A549 (cell line): ENCODE results near the gene OGDHL. TPM values are rescaled to one million over a fixed set of nuclear protein-coding genes. Genes with fewer than 3 reads are reported as not detected.

Source experiments
- ATAC-seq, 2 experiments: fragments of 200-7000 bp in 1 of 2; fragments of >200 bp in 1 of 2; cut with Nextera tagmentation in 1 of 2; cut with Tn5 transposase in 1 of 2; 3 replicates each; pipeline versions ENCODE4 v1.8.0 to v1.9.1; 2018 to 2020; ENCODE audit warnings: mild to moderate bottlenecking in 1 of 2, moderate library complexity in 1 of 2
- CTCF ChIA-PET: fragments of 300-600 bp; sonication (Branson Sonifier 250); formaldehyde crosslinking; extraction: SDS; loops from one replicate; lab custom pipeline; 2021; ENCODE audit warnings: antibody characterized with exemption, inconsistent platforms; lab: Yijun Ruan, JAX
- POLR2A ChIA-PET: fragments of 350-600 bp; formaldehyde crosslinking; extraction: SDS; loops from one replicate; lab custom pipeline; 2021; ENCODE audit warnings: antibody characterized with exemption, inconsistent platforms; lab: Yijun Ruan, JAX
- DNase-seq, 2 experiments: peaks; one replicate each; pipeline versions ENCODE4 v3.0.0 to v3.0.0-alpha.2; 2011 to 2016; ENCODE audit warnings: low read depth in 1 of 2, low spot score in 1 of 2
- FAIRE-seq: peaks from 2 replicates; lab custom pipeline; 2011; peaks lifted over from hg19 to GRCh38; lab: Jason Lieb, UNC
- H3K27ac ChIP-seq, 2 experiments: fragments of >200 bp; sonication (Bioruptor Twin); formaldehyde crosslinking; 3 replicates each; pipeline ENCODE4 v1.5.1; 2016 to 2017
- H3K4me1 ChIP-seq: fragments of >200 bp; sonication (Bioruptor Twin); formaldehyde crosslinking; 3 replicates; pipeline ENCODE4 v1.6.1; 2016
- H3K4me2 ChIP-seq: fragments of >200 bp; sonication (Bioruptor Twin); formaldehyde crosslinking; 3 replicates; pipeline ENCODE4 v1.6.1; 2016
- H3K4me3 ChIP-seq: fragments of >200 bp; sonication (Bioruptor Twin); formaldehyde crosslinking; 3 replicates; pipeline ENCODE4 v1.5.1; 2016
- H3K9me3 ChIP-seq: fragments of >200 bp; sonication (Bioruptor Twin); formaldehyde crosslinking; 3 replicates; pipeline ENCODE4 v1.6.1; 2016
- CBX8 ChIP-seq: fragments of 200-600 bp; sonication (generic); IDR thresholded peaks from 2 replicates; pipeline ENCODE4 v1.6.1; 2016
- EHMT2 ChIP-seq: fragments of 200-600 bp; sonication (generic); IDR thresholded peaks from 2 replicates; pipeline ENCODE4 v1.6.1; 2016; ENCODE audit warnings: antibody characterized with exemption, low read depth, mild to moderate bottlenecking, moderate library complexity
- HEYL ChIP-seq: fragments of 250-450 bp; sonication (Bioruptor Pico); IDR thresholded peaks from 2 replicates; pipeline ENCODE4 v1.8.0; 2021; ENCODE audit warnings: mild to moderate bottlenecking, moderate library complexity
- HOXA7 ChIP-seq: fragments of 250-450 bp; sonication (Bioruptor Pico); IDR thresholded peaks from 2 replicates; pipeline ENCODE4 v1.5.0; 2020; ENCODE audit warnings: mild to moderate bottlenecking, moderate library complexity
- JUN ChIP-seq, 2 experiments: fragments of >200 bp; sonication (Bioruptor Twin); formaldehyde crosslinking; IDR thresholded peaks; 2 replicates in 1 of 2; 3 replicates in 1 of 2; pipeline ENCODE4 v1.6.1; 2016 to 2017
- JUNB ChIP-seq: fragments of >200 bp; sonication (Bioruptor Twin); formaldehyde crosslinking; IDR thresholded peaks from 2 replicates; pipeline ENCODE4 v1.6.1; 2016
- NFE2L2 ChIP-seq: fragments of 150-350 bp; conservative IDR thresholded peaks from 2 replicates; pipeline ENCODE4 v1.6.1; 2014; ENCODE audit warnings: low read length
- PHF8 ChIP-seq: fragments of 200-600 bp; sonication (generic); IDR thresholded peaks from 2 replicates; pipeline ENCODE4 v1.6.1; 2016; ENCODE audit warnings: low read depth, mild to moderate bottlenecking, antibody characterized with exemption, moderate library complexity, borderline replicate concordance
- POLR2AphosphoS2 ChIP-seq: conservative IDR thresholded peaks from 2 replicates; pipeline ENCODE4 v1.6.1; 2012; ENCODE audit warnings: low read length, improper control_type of control experiment, inconsistent platforms
- RAD21 ChIP-seq, 2 experiments: fragments of >200 bp in 1 of 2; sonication (Bioruptor Twin) in 1 of 2; formaldehyde crosslinking in 1 of 2; IDR thresholded peaks in 1 of 2; conservative IDR thresholded peaks in 1 of 2; 2 replicates in 1 of 2; 3 replicates in 1 of 2; pipeline ENCODE4 v1.6.1; 2012 to 2018; ENCODE audit warnings: inconsistent platforms in 1 of 2
- RARB ChIP-seq: fragments of 250-450 bp; sonication (Bioruptor Pico); IDR thresholded peaks from 2 replicates; pipeline ENCODE4 v1.8.0; 2021; ENCODE audit warnings: mild to moderate bottlenecking, moderate library complexity
- RFX5 ChIP-seq: fragments of 450-650 bp; IDR thresholded peaks from 2 replicates; pipeline ENCODE4 v1.7.1; 2014; ENCODE audit warnings: antibody characterized with exemption, mild to moderate bottlenecking, moderate library complexity
- SMC3 ChIP-seq: fragments of >200 bp; sonication (Bioruptor Twin); formaldehyde crosslinking; IDR thresholded peaks from 3 replicates; pipeline ENCODE4 v1.6.1; 2018; ENCODE audit warnings: inconsistent platforms
- SREBF2 ChIP-seq: fragments of 450-650 bp; IDR thresholded peaks from 2 replicates; pipeline ENCODE4 v1.6.1; 2014; ENCODE audit warnings: mild to moderate bottlenecking, moderate library complexity
- WGBS: methylation state at CpG from one replicate; pipeline ENCODE4 v1.1.6; 2017; ENCODE audit errors: missing lambda C conversion rate; 5-methylcytosine and 5-hydroxymethylcytosine counted together
- polyA plus RNA-seq, 4 experiments: library from polyadenylated mRNA; depleted of rRNA in 3 of 4; stranded (reverse); fragments of >200 nt; fragmentation: RNase III in 1 of 4; extraction: RNeasy Plus Mini Kit Qiagen cat#74134 plus additional on column Dnase treatment in 1 of 4; gene quantifications; 2 replicates in 3 of 4; 3 replicates in 1 of 4; pipeline ENCODE4 v1.2.3, GENCODE V29; 2011 to 2017
- TF ChIP-seq, protein P1 (sequence below): fragments of 450-650 bp; IDR thresholded peaks from 2 replicates; pipeline ENCODE4 v1.6.1; 2014; ENCODE audit warnings: antibody characterized with exemption
- TF ChIP-seq, protein P2 (sequence below): fragments of 250-450 bp; sonication (Bioruptor Pico); IDR thresholded peaks from 2 replicates; pipeline ENCODE4 v1.5.0; 2021; ENCODE audit warnings: mild to moderate bottlenecking, moderate library complexity, borderline replicate concordance
- TF ChIP-seq, protein P3 (sequence below): fragments of >200 bp; sonication (Bioruptor Twin); formaldehyde crosslinking; IDR thresholded peaks from 2 replicates; pipeline ENCODE4 v1.6.1; 2016
- TF ChIP-seq, protein P4 (sequence below): IDR thresholded peaks from 2 replicates; pipeline ENCODE4 v1.6.1; 2012
- TF ChIP-seq, protein P5 (sequence below): fragments of 250-450 bp; sonication (Bioruptor Pico); IDR thresholded peaks from 2 replicates; pipeline ENCODE4 v1.5.0; 2020; ENCODE audit warnings: low read depth, mild to moderate bottlenecking, moderate library complexity
- TF ChIP-seq, protein P6 (sequence below): IDR thresholded peaks from 2 replicates; pipeline ENCODE4 v1.6.1; 2012
- TF ChIP-seq, protein P7 (sequence below): IDR thresholded peaks from 2 replicates; pipeline ENCODE4 v1.6.1; 2012; ENCODE audit warnings: low read depth, borderline replicate concordance
- TF ChIP-seq, protein P8 (sequence below): fragments of 200-600 bp; sonication (generic); IDR thresholded peaks from 2 replicates; pipeline ENCODE4 v1.6.1; 2016; ENCODE audit warnings: antibody characterized with exemption, mild to moderate bottlenecking, moderate library complexity

The OGDHL gene
- polyA plus RNA-seq, 2 of the 4 experiments (the other 2 are of a cell fraction), result 0.06 to 0.22 TPM

DNA sequence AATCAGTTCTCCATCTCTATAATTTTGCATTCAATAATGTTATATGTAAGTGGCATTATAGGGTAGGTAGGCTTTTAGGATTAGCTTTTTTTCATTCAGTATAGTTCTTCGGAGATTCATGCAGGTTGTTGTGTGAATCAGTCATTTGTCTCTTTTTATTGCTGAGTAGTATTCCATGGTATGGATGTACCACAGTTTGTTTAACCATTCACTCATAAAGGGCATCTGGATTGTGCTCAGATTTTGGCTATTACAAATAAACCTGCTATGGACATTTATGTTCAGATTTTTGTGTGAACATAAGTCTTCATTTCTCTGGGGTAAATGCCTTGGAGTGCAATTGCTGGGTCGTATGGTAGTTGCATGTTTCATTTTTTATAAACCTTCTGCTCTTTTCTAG is 4.4 kb upstream of the OGDHL start:
- no peak for FAIRE-seq
- no peak for DNase-seq
- ChIA-PET POLR2A (no interaction called here), CTCF (no interaction called here)
- TF ChIP-seq, protein P1, sequence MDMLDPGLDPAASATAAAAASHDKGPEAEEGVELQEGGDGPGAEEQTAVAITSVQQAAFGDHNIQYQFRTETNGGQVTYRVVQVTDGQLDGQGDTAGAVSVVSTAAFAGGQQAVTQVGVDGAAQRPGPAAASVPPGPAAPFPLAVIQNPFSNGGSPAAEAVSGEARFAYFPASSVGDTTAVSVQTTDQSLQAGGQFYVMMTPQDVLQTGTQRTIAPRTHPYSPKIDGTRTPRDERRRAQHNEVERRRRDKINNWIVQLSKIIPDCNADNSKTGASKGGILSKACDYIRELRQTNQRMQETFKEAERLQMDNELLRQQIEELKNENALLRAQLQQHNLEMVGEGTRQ, result no peak
- TF ChIP-seq, protein P2, sequence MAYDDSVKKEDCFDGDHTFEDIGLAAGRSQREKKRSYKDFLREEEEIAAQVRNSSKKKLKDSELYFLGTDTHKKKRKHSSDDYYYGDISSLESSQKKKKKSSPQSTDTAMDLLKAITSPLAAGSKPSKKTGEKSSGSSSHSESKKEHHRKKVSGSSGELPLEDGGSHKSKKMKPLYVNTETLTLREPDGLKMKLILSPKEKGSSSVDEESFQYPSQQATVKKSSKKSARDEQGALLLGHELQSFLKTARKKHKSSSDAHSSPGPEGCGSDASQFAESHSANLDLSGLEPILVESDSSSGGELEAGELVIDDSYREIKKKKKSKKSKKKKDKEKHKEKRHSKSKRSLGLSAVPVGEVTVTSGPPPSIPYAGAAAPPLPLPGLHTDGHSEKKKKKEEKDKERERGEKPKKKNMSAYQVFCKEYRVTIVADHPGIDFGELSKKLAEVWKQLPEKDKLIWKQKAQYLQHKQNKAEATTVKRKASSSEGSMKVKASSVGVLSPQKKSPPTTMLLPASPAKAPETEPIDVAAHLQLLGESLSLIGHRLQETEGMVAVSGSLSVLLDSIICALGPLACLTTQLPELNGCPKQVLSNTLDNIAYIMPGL (CRISPR knock-in tag), result no peak
- no peak for TF ChIP-seq NFE2L2
- TF ChIP-seq SMC3, result no peak
- TF ChIP-seq PHF8, result no peak
- TF ChIP-seq RFX5, result no peak
- TF ChIP-seq, protein P3, sequence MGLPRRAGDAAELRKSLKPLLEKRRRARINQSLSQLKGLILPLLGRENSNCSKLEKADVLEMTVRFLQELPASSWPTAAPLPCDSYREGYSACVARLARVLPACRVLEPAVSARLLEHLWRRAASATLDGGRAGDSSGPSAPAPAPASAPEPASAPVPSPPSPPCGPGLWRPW, result no peak
- no peak for TF ChIP-seq POLR2AphosphoS2
- no peak for TF ChIP-seq HEYL (CRISPR knock-in tag)
- no peak for TF ChIP-seq HOXA7 (CRISPR knock-in tag)
- no peak for TF ChIP-seq SREBF2
- TF ChIP-seq, protein P4, sequence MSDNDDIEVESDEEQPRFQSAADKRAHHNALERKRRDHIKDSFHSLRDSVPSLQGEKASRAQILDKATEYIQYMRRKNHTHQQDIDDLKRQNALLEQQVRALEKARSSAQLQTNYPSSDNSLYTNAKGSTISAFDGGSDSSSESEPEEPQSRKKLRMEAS, result no peak
- TF ChIP-seq, protein P5, sequence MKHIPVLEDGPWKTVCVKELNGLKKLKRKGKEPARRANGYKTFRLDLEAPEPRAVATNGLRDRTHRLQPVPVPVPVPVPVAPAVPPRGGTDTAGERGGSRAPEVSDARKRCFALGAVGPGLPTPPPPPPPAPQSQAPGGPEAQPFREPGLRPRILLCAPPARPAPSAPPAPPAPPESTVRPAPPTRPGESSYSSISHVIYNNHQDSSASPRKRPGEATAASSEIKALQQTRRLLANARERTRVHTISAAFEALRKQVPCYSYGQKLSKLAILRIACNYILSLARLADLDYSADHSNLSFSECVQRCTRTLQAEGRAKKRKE, result no peak
- no peak for TF ChIP-seq RARB (CRISPR knock-in tag)
- TF ChIP-seq RAD21 (conservative IDR thresholded peaks at IDR 0.05 in 1 of 2, IDR thresholded peaks at IDR 0.05 in 1 of 2), result no peak
- TF ChIP-seq, protein P6, sequence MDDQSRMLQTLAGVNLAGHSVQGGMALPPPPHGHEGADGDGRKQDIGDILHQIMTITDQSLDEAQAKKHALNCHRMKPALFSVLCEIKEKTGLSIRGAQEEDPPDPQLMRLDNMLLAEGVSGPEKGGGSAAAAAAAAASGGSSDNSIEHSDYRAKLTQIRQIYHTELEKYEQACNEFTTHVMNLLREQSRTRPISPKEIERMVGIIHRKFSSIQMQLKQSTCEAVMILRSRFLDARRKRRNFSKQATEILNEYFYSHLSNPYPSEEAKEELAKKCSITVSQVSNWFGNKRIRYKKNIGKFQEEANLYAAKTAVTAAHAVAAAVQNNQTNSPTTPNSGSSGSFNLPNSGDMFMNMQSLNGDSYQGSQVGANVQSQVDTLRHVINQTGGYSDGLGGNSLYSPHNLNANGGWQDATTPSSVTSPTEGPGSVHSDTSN, result no peak
- TF ChIP-seq JUNB, result no peak
- no peak for TF ChIP-seq JUN (IDR thresholded peaks at IDR 0.05)
- peaks cover 4% of the 10 kb centered on the region; the same call in 1 of the 3 replicates for H3K4me1 ChIP-seq
- no peak for ATAC-seq
- 5% methylated on average over 2 of the region's 2 CpGs for WGBS
- H3K4me2 ChIP-seq, result no peak overlapping the region
- H3K4me3 ChIP-seq, result no peak overlapping the region
- H3K9me3 ChIP-seq, result peaks cover 4% of the 10 kb centered on the region; the same call in 1 of the 3 replicates
- H3K27ac ChIP-seq, result no peak overlapping the region

DNA sequence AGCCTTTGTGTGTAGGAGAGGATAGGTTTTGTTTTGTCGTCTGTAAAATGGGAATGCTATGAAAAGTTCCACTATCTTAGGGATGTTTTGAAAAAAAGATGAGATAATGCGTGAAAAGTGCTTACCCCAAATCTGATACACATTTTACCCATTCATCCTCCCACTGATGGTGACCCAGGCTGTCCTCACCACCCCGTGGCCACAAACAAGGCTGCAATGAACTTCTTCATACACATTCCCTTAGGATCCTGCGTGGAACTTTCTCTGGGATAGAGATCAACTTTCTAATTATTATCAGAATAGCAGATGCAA is 399 bp upstream of the OGDHL start:
- WGBS, result 30% methylated on average over 4 of the region's 4 CpGs
- H3K9me3 ChIP-seq, result peaks cover 4% of the 10 kb centered on the region; the same call in 1 of the 3 replicates
- ATAC-seq (no peak), DNase-seq (no peak), FAIRE-seq (no peak)
- H3K4me2 ChIP-seq, result peak overlapping the region; percentile 98
- TF ChIP-seq CBX8 (no peak), EHMT2 (peak; percentile 93; the same call in 1 of the 2 replicates)
- TF ChIP-seq, protein P7, sequence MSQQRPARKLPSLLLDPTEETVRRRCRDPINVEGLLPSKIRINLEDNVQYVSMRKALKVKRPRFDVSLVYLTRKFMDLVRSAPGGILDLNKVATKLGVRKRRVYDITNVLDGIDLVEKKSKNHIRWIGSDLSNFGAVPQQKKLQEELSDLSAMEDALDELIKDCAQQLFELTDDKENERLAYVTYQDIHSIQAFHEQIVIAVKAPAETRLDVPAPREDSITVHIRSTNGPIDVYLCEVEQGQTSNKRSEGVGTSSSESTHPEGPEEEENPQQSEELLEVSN, result no peak
- TF ChIP-seq, protein P8, sequence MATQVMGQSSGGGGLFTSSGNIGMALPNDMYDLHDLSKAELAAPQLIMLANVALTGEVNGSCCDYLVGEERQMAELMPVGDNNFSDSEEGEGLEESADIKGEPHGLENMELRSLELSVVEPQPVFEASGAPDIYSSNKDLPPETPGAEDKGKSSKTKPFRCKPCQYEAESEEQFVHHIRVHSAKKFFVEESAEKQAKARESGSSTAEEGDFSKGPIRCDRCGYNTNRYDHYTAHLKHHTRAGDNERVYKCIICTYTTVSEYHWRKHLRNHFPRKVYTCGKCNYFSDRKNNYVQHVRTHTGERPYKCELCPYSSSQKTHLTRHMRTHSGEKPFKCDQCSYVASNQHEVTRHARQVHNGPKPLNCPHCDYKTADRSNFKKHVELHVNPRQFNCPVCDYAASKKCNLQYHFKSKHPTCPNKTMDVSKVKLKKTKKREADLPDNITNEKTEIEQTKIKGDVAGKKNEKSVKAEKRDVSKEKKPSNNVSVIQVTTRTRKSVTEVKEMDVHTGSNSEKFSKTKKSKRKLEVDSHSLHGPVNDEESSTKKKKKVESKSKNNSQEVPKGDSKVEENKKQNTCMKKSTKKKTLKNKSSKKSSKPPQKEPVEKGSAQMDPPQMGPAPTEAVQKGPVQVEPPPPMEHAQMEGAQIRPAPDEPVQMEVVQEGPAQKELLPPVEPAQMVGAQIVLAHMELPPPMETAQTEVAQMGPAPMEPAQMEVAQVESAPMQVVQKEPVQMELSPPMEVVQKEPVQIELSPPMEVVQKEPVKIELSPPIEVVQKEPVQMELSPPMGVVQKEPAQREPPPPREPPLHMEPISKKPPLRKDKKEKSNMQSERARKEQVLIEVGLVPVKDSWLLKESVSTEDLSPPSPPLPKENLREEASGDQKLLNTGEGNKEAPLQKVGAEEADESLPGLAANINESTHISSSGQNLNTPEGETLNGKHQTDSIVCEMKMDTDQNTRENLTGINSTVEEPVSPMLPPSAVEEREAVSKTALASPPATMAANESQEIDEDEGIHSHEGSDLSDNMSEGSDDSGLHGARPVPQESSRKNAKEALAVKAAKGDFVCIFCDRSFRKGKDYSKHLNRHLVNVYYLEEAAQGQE, result peak; percentile 82
- H3K4me3 ChIP-seq, result peak overlapping the region; percentile 57
- POLR2A ChIA-PET, result no interaction called here
- H3K27ac ChIP-seq, result no peak overlapping the region
- CTCF ChIA-PET, result no interaction called here
- H3K4me1 ChIP-seq, result peaks cover 5% of the 10 kb centered on the region; the same call in 1 of the 3 replicates
